SK-N-MC (cell line): Measurements from ENCODE around the gene ALKBH5.

ENCODE experiments used
- EZH2 ChIP-seq: fragments of 200-600 bp; sonication (generic); IDR thresholded peaks from one replicate; pipeline ENCODE4 v1.6.1; 2017; ENCODE audit warnings: antibody characterized with exemption
- FOXP2 ChIP-seq: optimal IDR thresholded peaks from 2 replicates; pipeline ENCODE3; 2011; ENCODE audit warnings: mild to moderate bottlenecking, moderate library complexity; ENCODE audit not compliant: insufficient read depth; ENCODE audit errors: extremely low read length, control extremely low read depth
- POLR2AphosphoS5 ChIP-seq: IDR thresholded peaks from 2 replicates; pipeline ENCODE4 v1.6.1; 2012; ENCODE audit warnings: mild to moderate bottlenecking, low read depth, low read length, borderline replicate concordance

DNA sequence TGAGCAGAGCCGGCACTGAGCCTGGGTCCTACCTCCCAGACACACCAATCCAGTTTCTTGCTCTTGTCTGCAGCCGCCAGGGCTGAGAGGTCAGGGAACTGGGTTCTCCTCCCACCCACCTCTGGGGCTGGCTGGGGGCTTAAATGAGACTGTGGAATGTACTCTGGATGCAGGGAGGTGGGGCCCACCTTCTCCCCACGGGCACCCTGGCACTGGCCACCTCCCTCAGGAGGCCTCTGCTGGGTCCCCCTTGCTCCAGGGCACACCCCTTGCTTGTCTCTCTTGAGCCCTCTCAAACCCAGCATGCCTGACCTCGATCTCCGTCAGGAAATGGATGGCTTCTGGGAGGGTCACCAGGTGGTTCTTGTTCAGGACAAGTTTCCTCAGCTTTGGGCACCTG is 68.5 kb downstream of the ALKBH5 start:
- TF ChIP-seq EZH2 = no peak
- no peak for TF ChIP-seq POLR2AphosphoS5
- TF ChIP-seq FOXP2 = no peak
